Hepatocyte (in vitro differentiated cells): ENCODE results near the gene GLI2. TPM values are rescaled to one million over a fixed set of nuclear protein-coding genes. Genes with fewer than 3 reads are reported as not detected.

Experiments
- DNase-seq: peaks from one replicate; pipeline ENCODE4 v3.0.0-alpha.2; 2016; ENCODE audit warnings: low spot score
- H2AFZ ChIP-seq: fragments of 200-600 bp; sonication (generic); 2 replicates; pipeline ENCODE4 v1.6.0; 2016; ENCODE audit warnings: antibody characterized with exemption, mild to moderate bottlenecking
- H3K27ac ChIP-seq: fragments of 200-600 bp; sonication (generic); 2 replicates; pipeline ENCODE4 v1.5.1; 2016; ENCODE audit warnings: mild to moderate bottlenecking
- H3K27me3 ChIP-seq: fragments of 200-600 bp; sonication (generic); 2 replicates; pipeline ENCODE4 v1.6.1; 2016
- H3K36me3 ChIP-seq: fragments of 200-600 bp; sonication (generic); replicated peaks from 2 replicates; pipeline ENCODE4 v1.5.1; 2016; ENCODE audit warnings: low read depth; ENCODE audit not compliant: insufficient read depth
- H3K4me1 ChIP-seq: fragments of 200-600 bp; sonication (generic); 2 replicates; pipeline ENCODE4 v1.5.1; 2016; ENCODE audit warnings: mild to moderate bottlenecking, moderate library complexity; ENCODE audit not compliant: insufficient read depth
- H3K4me2 ChIP-seq: fragments of 200-600 bp; sonication (generic); 2 replicates; pipeline ENCODE4 v1.6.0; 2016
- H3K4me3 ChIP-seq: fragments of 200-600 bp; sonication (generic); 2 replicates; pipeline ENCODE4 v1.5.1; 2016; ENCODE audit warnings: mild to moderate bottlenecking
- H3K79me2 ChIP-seq: fragments of 200-600 bp; sonication (generic); 2 replicates; pipeline ENCODE4 v1.6.0; 2017; ENCODE audit warnings: mild to moderate bottlenecking
- H3K9me2 ChIP-seq: fragments of 200-600 bp; sonication (generic); replicated peaks from 2 replicates; pipeline ENCODE4 v1.6.0; 2017; ENCODE audit warnings: mild to moderate bottlenecking; ENCODE audit not compliant: insufficient read depth
- H3K9me3 ChIP-seq: fragments of 200-600 bp; sonication (generic); 2 replicates; pipeline ENCODE4 v1.5.1; 2016; ENCODE audit warnings: low read depth, mild to moderate bottlenecking
- H4K20me1 ChIP-seq: fragments of 200-600 bp; sonication (generic); 2 replicates; pipeline ENCODE4 v1.6.0; 2016; ENCODE audit warnings: mild to moderate bottlenecking; ENCODE audit not compliant: insufficient read depth, poor library complexity, severe bottlenecking
- EZH2 ChIP-seq: fragments of 200-600 bp; sonication (generic); IDR thresholded peaks from 2 replicates; pipeline ENCODE4 v1.6.1; 2016; ENCODE audit warnings: antibody characterized with exemption, mild to moderate bottlenecking, borderline replicate concordance
- EZH2phosphoT487 ChIP-seq: fragments of 200-600 bp; sonication (generic); IDR thresholded peaks from one replicate; pipeline ENCODE4 v1.6.1; 2018; ENCODE audit warnings: antibody characterized with exemption, mild to moderate bottlenecking, low read depth, moderate library complexity; ENCODE audit not compliant: unreplicated experiment, severe bottlenecking
- WGBS: methylation state at CpG from one replicate; pipeline ENCODE4 v1.1.6; 2016; ENCODE audit warnings: low lambda C conversion rate; ENCODE audit errors: missing lambda C conversion rate; 5-methylcytosine and 5-hydroxymethylcytosine counted together
- polyA plus RNA-seq: library from polyadenylated mRNA; unstranded; fragments of >200 nt; fragmentation: Nextera tagmentation; extraction: Ambion mirVana; gene quantifications from 2 replicates; pipeline ENCODE4 v1.2.1, GENCODE V29; 2016
- total RNA-seq: library from RNA; depleted of rRNA; stranded (reverse); fragments of >200 nt; gene quantifications from 2 replicates; pipeline ENCODE4 v1.2.3, GENCODE V29; 2014
- TF ChIP-seq, protein P1 (sequence below): fragments of 200-600 bp; sonication (generic); IDR thresholded peaks from 2 replicates; pipeline ENCODE4 v1.5.1; 2016; ENCODE audit warnings: antibody characterized with exemption, mild to moderate bottlenecking; ENCODE audit not compliant: poor library complexity

GLI2 gene
- total and polyA plus RNA-seq, 2 experiments from 2014 or later = 5.3 to 5.8 TPM

DNA sequence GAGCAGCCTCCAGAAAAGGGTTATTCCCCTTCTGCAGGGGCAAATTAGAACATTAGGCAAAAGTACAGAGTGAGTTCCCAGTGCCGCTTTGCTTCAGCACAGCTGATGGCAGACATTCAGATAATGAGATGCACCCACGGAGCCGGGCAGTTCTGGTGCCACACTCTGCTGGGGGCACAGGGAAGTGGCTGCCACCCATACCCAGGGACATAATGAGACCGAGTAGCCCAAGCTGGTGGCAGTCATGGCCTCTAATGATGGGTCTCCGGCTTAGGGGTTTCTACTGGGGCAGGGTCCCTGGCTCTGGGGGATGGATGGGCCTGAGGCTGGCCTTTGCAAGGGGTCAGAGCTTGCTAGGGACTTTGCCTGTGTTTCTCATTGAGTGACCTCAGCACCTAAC is 26.2 kb downstream of the GLI2 start:
- H2AFZ ChIP-seq = no peak overlapping the region
- no peak overlapping the region for H3K4me3 ChIP-seq
- no peaks in the 10 kb centered on the region for H3K9me3 ChIP-seq
- peaks cover 57% of the 10 kb centered on the region for H3K4me1 ChIP-seq
- H4K20me1 ChIP-seq = no peaks in the 10 kb centered on the region
- peaks cover 47% of the 10 kb centered on the region for H3K79me2 ChIP-seq
- TF ChIP-seq EZH2 (no peak), EZH2phosphoT487 (no peak)
- TF ChIP-seq, protein P1, sequence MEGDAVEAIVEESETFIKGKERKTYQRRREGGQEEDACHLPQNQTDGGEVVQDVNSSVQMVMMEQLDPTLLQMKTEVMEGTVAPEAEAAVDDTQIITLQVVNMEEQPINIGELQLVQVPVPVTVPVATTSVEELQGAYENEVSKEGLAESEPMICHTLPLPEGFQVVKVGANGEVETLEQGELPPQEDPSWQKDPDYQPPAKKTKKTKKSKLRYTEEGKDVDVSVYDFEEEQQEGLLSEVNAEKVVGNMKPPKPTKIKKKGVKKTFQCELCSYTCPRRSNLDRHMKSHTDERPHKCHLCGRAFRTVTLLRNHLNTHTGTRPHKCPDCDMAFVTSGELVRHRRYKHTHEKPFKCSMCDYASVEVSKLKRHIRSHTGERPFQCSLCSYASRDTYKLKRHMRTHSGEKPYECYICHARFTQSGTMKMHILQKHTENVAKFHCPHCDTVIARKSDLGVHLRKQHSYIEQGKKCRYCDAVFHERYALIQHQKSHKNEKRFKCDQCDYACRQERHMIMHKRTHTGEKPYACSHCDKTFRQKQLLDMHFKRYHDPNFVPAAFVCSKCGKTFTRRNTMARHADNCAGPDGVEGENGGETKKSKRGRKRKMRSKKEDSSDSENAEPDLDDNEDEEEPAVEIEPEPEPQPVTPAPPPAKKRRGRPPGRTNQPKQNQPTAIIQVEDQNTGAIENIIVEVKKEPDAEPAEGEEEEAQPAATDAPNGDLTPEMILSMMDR = no peak
- no peaks in the 10 kb centered on the region for H3K9me2 ChIP-seq
- DNase-seq = no peak
- no peak overlapping the region for H3K4me2 ChIP-seq
- 94% methylated on average over 5 of the region's 5 CpGs for WGBS
- H3K27me3 ChIP-seq = no peaks in the 10 kb centered on the region
- H3K27ac ChIP-seq = no peak overlapping the region
- no peaks in the 10 kb centered on the region for H3K36me3 ChIP-seq

DNA sequence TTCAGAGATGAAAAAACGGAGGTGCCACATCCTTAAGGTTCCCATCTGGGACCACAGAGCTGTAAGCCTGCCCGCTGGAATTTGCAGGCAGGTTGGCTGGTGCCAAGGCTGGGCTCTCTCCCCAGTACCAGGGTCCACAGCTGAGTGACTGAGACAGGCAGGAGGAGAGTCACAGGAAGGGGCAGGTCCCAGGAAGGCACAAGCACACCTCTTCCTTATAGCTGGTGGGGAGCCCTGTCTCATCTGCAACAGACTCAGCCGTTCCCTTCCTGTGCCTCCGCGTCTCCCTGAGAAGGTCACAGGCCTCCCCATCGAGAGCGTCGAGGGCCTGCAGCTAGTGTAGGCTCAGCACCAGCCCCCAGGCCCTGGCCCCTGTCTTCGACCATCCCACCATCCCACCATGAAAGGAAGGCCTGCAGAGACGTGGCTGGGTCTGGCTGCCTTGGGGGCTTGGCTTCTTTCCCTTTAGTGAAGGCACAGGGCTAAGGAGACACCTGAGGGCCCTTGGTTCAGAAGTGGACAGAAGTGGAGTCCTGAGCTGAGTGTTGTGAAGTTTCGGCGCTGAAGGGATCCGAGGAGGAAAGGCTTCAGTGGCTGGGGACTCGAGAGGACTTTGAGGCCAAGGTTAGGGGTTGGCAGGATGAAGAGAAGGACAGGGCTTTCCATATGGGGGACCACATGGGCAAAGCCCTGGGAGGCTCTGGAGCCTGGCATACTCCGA is 26.8 kb downstream of the GLI2 start:
- Histone ChIP-seq H3K79me2 (peaks cover 47% of the 10 kb centered on the region), H3K27ac (no peak overlapping the region), H3K9me2 (no peaks in the 10 kb centered on the region), H3K27me3 (no peaks in the 10 kb centered on the region), H3K4me2 (no peak overlapping the region), H4K20me1 (no peaks in the 10 kb centered on the region), H3K4me1 (peaks cover 58% of the 10 kb centered on the region), H3K4me3 (no peak overlapping the region), H3K9me3 (no peaks in the 10 kb centered on the region), H2AFZ (no peak overlapping the region), H3K36me3 (no peaks in the 10 kb centered on the region)
- 94% methylated on average over 15 of the region's 15 CpGs for WGBS
- TF ChIP-seq EZH2phosphoT487 = no peak
- no peak for TF ChIP-seq EZH2
- TF ChIP-seq, protein P1 = no peak
- DNase-seq = no peak

DNA sequence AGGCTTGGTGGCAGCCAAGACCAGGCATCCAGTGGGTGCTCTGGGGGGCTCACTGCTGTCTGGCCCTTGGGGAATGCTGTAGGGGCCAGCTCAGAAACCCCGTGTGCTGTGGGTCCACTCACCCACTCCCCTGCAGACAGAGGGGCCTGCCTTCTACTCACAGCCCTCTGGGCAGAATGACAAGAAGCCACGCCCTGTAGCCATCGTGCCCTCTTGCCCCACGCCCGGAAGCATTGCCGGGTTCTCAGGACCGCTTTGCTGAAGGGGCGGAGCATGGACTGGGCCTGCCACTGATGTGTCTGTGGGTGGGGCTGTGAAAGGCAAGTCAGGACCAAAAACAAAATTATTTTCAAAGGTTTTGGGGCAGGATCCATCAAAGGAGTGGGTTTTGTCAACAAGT is 27.8 kb downstream of the GLI2 start:
- no peaks in the 10 kb centered on the region for H3K27me3 ChIP-seq
- H2AFZ ChIP-seq = no peak overlapping the region
- WGBS = 81% methylated on average over 8 of the region's 8 CpGs
- H3K4me2 ChIP-seq = no peak overlapping the region
- DNase-seq = no peak
- H3K36me3 ChIP-seq = no peaks in the 10 kb centered on the region
- H3K27ac ChIP-seq = no peak overlapping the region
- peaks cover 50% of the 10 kb centered on the region for H3K79me2 ChIP-seq
- TF ChIP-seq, protein P1 = no peak
- no peak for TF ChIP-seq EZH2
- TF ChIP-seq EZH2phosphoT487 = no peak
- H4K20me1 ChIP-seq = no peaks in the 10 kb centered on the region
- H3K9me3 ChIP-seq = no peaks in the 10 kb centered on the region
- H3K4me1 ChIP-seq = peaks cover 52% of the 10 kb centered on the region
- H3K9me2 ChIP-seq = no peaks in the 10 kb centered on the region
- H3K4me3 ChIP-seq = no peak overlapping the region
